HG02588 (cell line): Measurements from ENCODE around the gene POLE.

Source experiments
- ATAC-seq: cut with Tn5 transposase; IDR thresholded peaks from one replicate; pipeline ENCODE4 v1.9.1; 2021; ENCODE audit warnings: mild to moderate bottlenecking, moderate library complexity; ENCODE audit not compliant: unreplicated experiment

POLE gene

GRCh38 chr12:132687211-132688164 lies at the start of gene POLE, which contains the start of gene PXMP2:
TSS of gene POLE (minus strand) at chr12:132687342. CDS start at chr12:132687315, 27 bp downstream.
TSS of gene PXMP2 (plus strand) at chr12:132687587. CDS start at chr12:132687671, 84 bp downstream.
- peak; percentile 88 for ATAC-seq

GRCh38 chr12:132736913-132737312 lies 49.8 kb upstream of the POLE start:
- ATAC-seq: no peak

- no peak for ATAC-seq
Observed at GRCh38 chr12:132736378-132736777, 49.2 kb upstream of the POLE start.

- ATAC-seq: no peak
Observed at GRCh38 chr12:132735496-132735895, 48.4 kb upstream of the POLE start.

GRCh38 chr12:132734206-132734605 lies 47.1 kb upstream of the POLE start:
- no peak for ATAC-seq

GRCh38 chr12:132731574-132731973 lies 44.4 kb upstream of the POLE start:
- ATAC-seq: no peak

GRCh38 chr12:132730353-132730752 lies 43.2 kb upstream of the POLE start:
- ATAC-seq: no peak

GRCh38 chr12:132729541-132730320 lies 42.6 kb upstream of the POLE start:
- ATAC-seq: no peak

GRCh38 chr12:132728502-132728901 lies 41.4 kb upstream of the POLE start:
- ATAC-seq: no peak

GRCh38 chr12:132727091-132727794 lies 40.1 kb upstream of the POLE start:
- no peak for ATAC-seq

- no peak for ATAC-seq
Observed at GRCh38 chr12:132726386-132726785, 39.2 kb upstream of the POLE start.

GRCh38 chr12:132724506-132725241 lies 37.5 kb upstream of the POLE start:
- no peak for ATAC-seq

GRCh38 chr12:132723764-132724140 lies 36.6 kb upstream of the POLE start:
- no peak for ATAC-seq

- no peak for ATAC-seq
Observed at GRCh38 chr12:132723015-132723763, 36.0 kb upstream of the POLE start.

GRCh38 chr12:132720606-132721345 lies 33.6 kb upstream of the POLE start:
- no peak for ATAC-seq

- ATAC-seq: no peak
Observed at GRCh38 chr12:132719954-132720324, 32.8 kb upstream of the POLE start.

GRCh38 chr12:132719141-132719953 lies 32.2 kb upstream of the POLE start:
- no peak for ATAC-seq

- no peak for ATAC-seq
Observed at GRCh38 chr12:132718644-132719043, 31.5 kb upstream of the POLE start.
